Endothelial cell of umbilical vein (primary cell): Measurements from ENCODE around the gene ADCY5.

Experiments
- EZH2 ChIP-seq: IDR thresholded peaks from 2 replicates; pipeline ENCODE4 v1.6.1; 2012; ENCODE audit warnings: borderline replicate concordance, low read depth, mild to moderate bottlenecking, moderate library complexity, low read length, inconsistent platforms; ENCODE audit not compliant: severe bottlenecking
- GATA2 ChIP-seq: IDR thresholded peaks from 2 replicates; pipeline ENCODE4 v1.7.0; 2011; ENCODE audit warnings: low read depth, mild to moderate bottlenecking, moderate library complexity, mixed read lengths, low read length; ENCODE audit not compliant: insufficient read length, insufficient read depth
- POLR2A ChIP-seq: IDR thresholded peaks from 2 replicates; pipeline ENCODE4 v1.6.1; 2012; ENCODE audit warnings: low read depth, mild to moderate bottlenecking, control low read depth, low read length
- POLR2AphosphoS5 ChIP-seq: IDR thresholded peaks from 2 replicates; pipeline ENCODE4 v1.6.1; 2012; ENCODE audit warnings: low read depth, mild to moderate bottlenecking, control low read depth, low read length, moderate library complexity; ENCODE audit not compliant: insufficient read depth
- TF ChIP-seq, protein P1 (sequence below), 2 donors: IDR thresholded peaks; 1 replicate in 1 of 2; 2 replicates in 1 of 2; pipeline ENCODE4 v1.5.1; 2011; ENCODE audit warnings: low read length in 2 of 2, mild to moderate bottlenecking in 2 of 2, moderate library complexity in 2 of 2, control low read depth in 1 of 2, inconsistent platforms in 1 of 2, low read depth in 1 of 2; ENCODE audit not compliant: insufficient read depth in 1 of 2; ENCODE audit errors: extremely low read depth in 1 of 2
- TF ChIP-seq, protein P2 (sequence below): IDR thresholded peaks from 2 replicates; pipeline ENCODE4 v1.6.1; 2011; ENCODE audit not compliant: insufficient read depth, insufficient read length

DNA sequence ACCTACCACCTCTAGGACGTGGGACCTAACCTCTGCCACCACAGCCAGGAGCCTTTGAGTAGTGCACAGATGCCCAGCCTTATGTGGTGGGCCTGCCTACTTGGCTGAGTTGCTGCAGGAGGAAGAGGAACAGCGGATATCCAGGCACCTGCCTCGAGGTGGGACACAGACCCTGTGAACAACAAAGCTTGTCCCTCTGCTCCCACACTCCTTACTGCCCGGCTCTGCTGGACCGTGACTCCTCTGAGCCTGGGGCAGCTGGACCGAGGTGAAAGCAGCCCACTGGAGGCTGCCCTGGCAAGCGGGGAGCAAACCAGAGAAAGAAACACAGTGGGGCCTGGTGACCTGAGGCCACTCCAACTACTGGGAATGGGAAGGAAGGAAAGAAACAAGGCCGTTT, 149.3 kb downstream of the ADCY5 start:
- TF ChIP-seq, protein P1, sequence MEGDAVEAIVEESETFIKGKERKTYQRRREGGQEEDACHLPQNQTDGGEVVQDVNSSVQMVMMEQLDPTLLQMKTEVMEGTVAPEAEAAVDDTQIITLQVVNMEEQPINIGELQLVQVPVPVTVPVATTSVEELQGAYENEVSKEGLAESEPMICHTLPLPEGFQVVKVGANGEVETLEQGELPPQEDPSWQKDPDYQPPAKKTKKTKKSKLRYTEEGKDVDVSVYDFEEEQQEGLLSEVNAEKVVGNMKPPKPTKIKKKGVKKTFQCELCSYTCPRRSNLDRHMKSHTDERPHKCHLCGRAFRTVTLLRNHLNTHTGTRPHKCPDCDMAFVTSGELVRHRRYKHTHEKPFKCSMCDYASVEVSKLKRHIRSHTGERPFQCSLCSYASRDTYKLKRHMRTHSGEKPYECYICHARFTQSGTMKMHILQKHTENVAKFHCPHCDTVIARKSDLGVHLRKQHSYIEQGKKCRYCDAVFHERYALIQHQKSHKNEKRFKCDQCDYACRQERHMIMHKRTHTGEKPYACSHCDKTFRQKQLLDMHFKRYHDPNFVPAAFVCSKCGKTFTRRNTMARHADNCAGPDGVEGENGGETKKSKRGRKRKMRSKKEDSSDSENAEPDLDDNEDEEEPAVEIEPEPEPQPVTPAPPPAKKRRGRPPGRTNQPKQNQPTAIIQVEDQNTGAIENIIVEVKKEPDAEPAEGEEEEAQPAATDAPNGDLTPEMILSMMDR (IDR thresholded peaks at IDR 0.05; ENCODE audit: extremely low read depth in 1 of 2, insufficient read depth in 1 of 2, low read depth in 1 of 2, low read length in 2 of 2), result no peak
- TF ChIP-seq POLR2A (no peak), EZH2 (no peak), POLR2AphosphoS5 (no peak), GATA2 (no peak)
- TF ChIP-seq, protein P2, sequence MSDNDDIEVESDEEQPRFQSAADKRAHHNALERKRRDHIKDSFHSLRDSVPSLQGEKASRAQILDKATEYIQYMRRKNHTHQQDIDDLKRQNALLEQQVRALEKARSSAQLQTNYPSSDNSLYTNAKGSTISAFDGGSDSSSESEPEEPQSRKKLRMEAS, result no peak
